Fibroblast of villous mesenchyme (primary cell): ENCODE data around the gene CAMK2A. TPM values are rescaled to one million over a fixed set of nuclear protein-coding genes. Genes with fewer than 3 reads are reported as not detected.
A peak's percentile ranks its signal among the peaks of the same experiment; 100 is the strongest.

ENCODE experiments used
- DNase-seq: peaks from one replicate; pipeline ENCODE4 v3.0.0-alpha.2; 2010; ENCODE audit warnings: low read depth
- H3K4me3 ChIP-seq: 2 replicates; pipeline ENCODE4 v1.5.1; 2011; ENCODE audit warnings: low read depth, mild to moderate bottlenecking, low read length
- CTCF ChIP-seq: IDR thresholded peaks from 2 replicates; pipeline ENCODE4 v1.5.1; 2012; ENCODE audit warnings: low read depth, mild to moderate bottlenecking, low read length; ENCODE audit not compliant: insufficient read depth
- total RNA-seq: library from RNA; depleted of rRNA; stranded (reverse); fragments of >200 nt; gene quantifications from 2 replicates; pipeline ENCODE4 v1.2.3, GENCODE V29; 2012

The CAMK2A gene
- total RNA-seq, 1 donor = 1.3 TPM

- DNase-seq = no peak
- H3K4me3 ChIP-seq = no peak overlapping the region
- no peak for TF ChIP-seq CTCF
Measured at GRCh38 chr5:150246835-150247234, 42.7 kb downstream of the CAMK2A start.

- no peak for TF ChIP-seq CTCF
- DNase-seq = no peak
- no peak overlapping the region for H3K4me3 ChIP-seq
Measured at GRCh38 chr5:150246429-150246828, 43.1 kb downstream of the CAMK2A start.

- no peak for DNase-seq
- TF ChIP-seq CTCF = no peak
- no peak overlapping the region for H3K4me3 ChIP-seq
Measured at GRCh38 chr5:150245808-150246207, 43.8 kb downstream of the CAMK2A start.

- TF ChIP-seq CTCF = no peak
- H3K4me3 ChIP-seq = no peak overlapping the region
- peak; percentile 89 for DNase-seq
Measured at GRCh38 chr5:150245111-150245789, 44.3 kb downstream of the CAMK2A start.

GRCh38 chr5:150244209-150244608 lies 45.4 kb downstream of the CAMK2A start:
- no peak for DNase-seq
- no peak for TF ChIP-seq CTCF
- H3K4me3 ChIP-seq = no peak overlapping the region

GRCh38 chr5:150243590-150243989 lies 46.0 kb downstream of the CAMK2A start:
- no peak for TF ChIP-seq CTCF
- no peak overlapping the region for H3K4me3 ChIP-seq
- DNase-seq = no peak
